Endodermal cell (in vitro differentiated cells): ENCODE data around the gene PRDM16. TPM values are rescaled to one million over a fixed set of nuclear protein-coding genes. Genes with fewer than 3 reads are reported as not detected.
A peak's percentile ranks its signal among the peaks of the same experiment; 100 is the strongest.

ENCODE experiments used
- DNase-seq: peaks from one replicate; pipeline ENCODE4 v3.0.0-alpha.2; 2017
- H3K27ac ChIP-seq: 2 replicates; pipeline ENCODE4 v1.5.1; 2013; ENCODE audit warnings: mild to moderate bottlenecking, low read depth, low read length, moderate library complexity
- H3K27me3 ChIP-seq: 2 replicates; pipeline ENCODE4 v1.6.1; 2013; ENCODE audit warnings: mild to moderate bottlenecking, low read length, moderate library complexity; ENCODE audit not compliant: insufficient read depth, control insufficient read depth, poor library complexity, severe bottlenecking
- H3K36me3 ChIP-seq: 2 replicates; pipeline ENCODE4 v1.7.0; 2013; ENCODE audit warnings: mild to moderate bottlenecking, low read length, moderate library complexity; ENCODE audit not compliant: control insufficient read depth, insufficient read depth
- H3K4me1 ChIP-seq: one replicate; pipeline ENCODE4 v1.7.0; 2013; ENCODE audit warnings: low read length; ENCODE audit not compliant: control insufficient read depth, insufficient read depth
- H3K4me3 ChIP-seq: 2 replicates; pipeline ENCODE4 v1.5.1; 2013; ENCODE audit warnings: mild to moderate bottlenecking, low read length, moderate library complexity
- H3K9ac ChIP-seq: 2 replicates; pipeline ENCODE4 v1.6.1; 2013; ENCODE audit warnings: mild to moderate bottlenecking, low read length, moderate library complexity; ENCODE audit not compliant: poor library complexity, severe bottlenecking; ENCODE audit errors: extremely low read depth
- H3K9me3 ChIP-seq: 2 replicates; pipeline ENCODE4 v1.6.1; 2013; ENCODE audit warnings: mild to moderate bottlenecking, low read length, moderate library complexity; ENCODE audit not compliant: control insufficient read depth
- H3K27ac Mint-ChIP-seq: 2 replicates; pipeline ENCODE4 v1.8.0; 2020; ENCODE audit warnings: mixed read lengths
- H3K27me3 Mint-ChIP-seq: 2 replicates; pipeline ENCODE4 v1.8.0; 2021; ENCODE audit warnings: mild to moderate bottlenecking, mixed read lengths; ENCODE audit not compliant: insufficient read depth
- H3K36me3 Mint-ChIP-seq: 2 replicates; pipeline ENCODE4 v1.8.0; 2020; ENCODE audit warnings: low read depth, mixed read lengths
- H3K4me1 Mint-ChIP-seq: 2 replicates; pipeline ENCODE4 v1.8.0; 2020; ENCODE audit warnings: mixed read lengths
- H3K4me3 Mint-ChIP-seq: 2 replicates; pipeline ENCODE4 v1.8.0; 2020; ENCODE audit warnings: mild to moderate bottlenecking, moderate library complexity, mixed read lengths
- H3K9me3 Mint-ChIP-seq: 2 replicates; pipeline ENCODE4 v1.8.0; 2020; ENCODE audit warnings: mild to moderate bottlenecking, mixed read lengths
- WGBS, 2 experiments: methylation state at CpG; one replicate each; pipeline versions ENCODE4 v1.1.5 to v1.1.7; 2013; ENCODE audit warnings: missing lambda C conversion rate in 2 of 2, mixed read lengths in 1 of 2; ENCODE audit not compliant: insufficient coverage in 1 of 2, insufficient read length in 1 of 2; 5-methylcytosine and 5-hydroxymethylcytosine counted together
- total RNA-seq, 2 donors: library from RNA; stranded (reverse); fragmentation: NEBNext Ultra II Directional in 1 of 2; extraction: Animal tissue kit (Norgen Biotek cat#: 25700) in 1 of 2; gene quantifications; 2 replicates in 1 of 2; 3 replicates in 1 of 2; pipeline ENCODE4 v1.2.1, GENCODE V29; 2021
- TF ChIP-seq, protein P1 (sequence below): fragments of 200-600 bp; sonication (generic); conservative IDR thresholded peaks from 2 replicates; pipeline ENCODE4 v1.5.0; 2021; ENCODE audit warnings: antibody characterized with exemption, mild to moderate bottlenecking

Gene PRDM16
- total RNA-seq, 2 donors from 2014 or later: 2.1 to 4.0 TPM

GRCh38 chr1:3129133-3129490, 60.1 kb downstream of the PRDM16 start:
- TF ChIP-seq, protein P1, sequence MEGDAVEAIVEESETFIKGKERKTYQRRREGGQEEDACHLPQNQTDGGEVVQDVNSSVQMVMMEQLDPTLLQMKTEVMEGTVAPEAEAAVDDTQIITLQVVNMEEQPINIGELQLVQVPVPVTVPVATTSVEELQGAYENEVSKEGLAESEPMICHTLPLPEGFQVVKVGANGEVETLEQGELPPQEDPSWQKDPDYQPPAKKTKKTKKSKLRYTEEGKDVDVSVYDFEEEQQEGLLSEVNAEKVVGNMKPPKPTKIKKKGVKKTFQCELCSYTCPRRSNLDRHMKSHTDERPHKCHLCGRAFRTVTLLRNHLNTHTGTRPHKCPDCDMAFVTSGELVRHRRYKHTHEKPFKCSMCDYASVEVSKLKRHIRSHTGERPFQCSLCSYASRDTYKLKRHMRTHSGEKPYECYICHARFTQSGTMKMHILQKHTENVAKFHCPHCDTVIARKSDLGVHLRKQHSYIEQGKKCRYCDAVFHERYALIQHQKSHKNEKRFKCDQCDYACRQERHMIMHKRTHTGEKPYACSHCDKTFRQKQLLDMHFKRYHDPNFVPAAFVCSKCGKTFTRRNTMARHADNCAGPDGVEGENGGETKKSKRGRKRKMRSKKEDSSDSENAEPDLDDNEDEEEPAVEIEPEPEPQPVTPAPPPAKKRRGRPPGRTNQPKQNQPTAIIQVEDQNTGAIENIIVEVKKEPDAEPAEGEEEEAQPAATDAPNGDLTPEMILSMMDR: no peak

GRCh38 chr1:3130268-3130667, 61.3 kb downstream of the PRDM16 start:
- Mint-ChIP-seq H3K27ac (no peak overlapping the region), H3K4me3 (no peak overlapping the region), H3K9me3 (no peaks in the 10 kb centered on the region), H3K36me3 (no peaks in the 10 kb centered on the region), H3K4me1 (peaks cover 19% of the 10 kb centered on the region), H3K27me3 (peaks cover 11% of the 10 kb centered on the region)
- Histone ChIP-seq H3K4me3 (no peak overlapping the region), H3K36me3 (no peaks in the 10 kb centered on the region), H3K4me1 (peaks cover 20% of the 10 kb centered on the region), H3K27me3 (no peaks in the 10 kb centered on the region), H3K9ac (no peak overlapping the region), H3K9me3 (no peaks in the 10 kb centered on the region), H3K27ac (no peak overlapping the region)
- no peak for DNase-seq
- WGBS, 2 experiments: 87 to 91% methylated on average over 9 to 13 of the region's 13 CpGs
- TF ChIP-seq, protein P1: peak; percentile 55

More at GRCh38 chr1:3129133-3129490, 60.1 kb downstream of the PRDM16 start:
- H3K36me3 Mint-ChIP-seq: no peaks in the 10 kb centered on the region
- H3K4me3 ChIP-seq: no peak overlapping the region
- WGBS, 2 experiments: 94 to 100% methylated on average over 2 to 8 of the region's 8 CpGs
- no peak overlapping the region for H3K4me3 Mint-ChIP-seq
- no peaks in the 10 kb centered on the region for H3K9me3 Mint-ChIP-seq
- no peak for DNase-seq
- peaks cover 11% of the 10 kb centered on the region for H3K27me3 Mint-ChIP-seq
- no peak overlapping the region for H3K27ac ChIP-seq
- no peak overlapping the region for H3K9ac ChIP-seq
- peaks cover 19% of the 10 kb centered on the region for H3K4me1 Mint-ChIP-seq
- H3K27me3 ChIP-seq: no peaks in the 10 kb centered on the region
- no peaks in the 10 kb centered on the region for H3K36me3 ChIP-seq
- H3K9me3 ChIP-seq: no peaks in the 10 kb centered on the region
- no peak overlapping the region for H3K27ac Mint-ChIP-seq
- H3K4me1 ChIP-seq: peaks cover 17% of the 10 kb centered on the region

DNA sequence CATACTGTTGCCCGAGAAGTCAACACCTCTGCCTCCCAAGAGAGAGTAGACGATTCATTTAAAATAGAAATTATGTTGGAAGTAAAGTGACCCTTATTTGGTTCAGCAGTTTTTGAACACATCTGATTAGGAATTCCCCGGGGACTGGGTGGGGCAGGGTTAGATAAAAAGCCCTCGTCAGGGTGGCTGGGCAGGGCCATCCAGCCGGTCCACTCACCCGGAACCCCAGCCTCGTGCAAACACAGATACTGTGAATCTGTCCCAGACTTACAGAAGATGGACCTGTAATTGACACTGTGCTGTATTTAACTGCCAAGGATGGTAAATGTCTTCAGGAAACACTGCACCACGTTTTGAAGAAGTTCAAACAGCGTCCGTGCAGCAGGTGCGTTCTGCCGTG, 63.7 kb downstream of the PRDM16 start:
- WGBS, 2 experiments: 94 to 95% methylated on average over 10 to 12 of the region's 12 CpGs
- peaks cover 18% of the 10 kb centered on the region for H3K4me1 Mint-ChIP-seq
- Histone ChIP-seq H3K27ac (no peak overlapping the region), H3K4me3 (no peak overlapping the region), H3K36me3 (no peaks in the 10 kb centered on the region), H3K4me1 (peaks cover 23% of the 10 kb centered on the region), H3K9ac (no peak overlapping the region), H3K9me3 (no peaks in the 10 kb centered on the region), H3K27me3 (no peaks in the 10 kb centered on the region)
- no peaks in the 10 kb centered on the region for H3K9me3 Mint-ChIP-seq
- H3K36me3 Mint-ChIP-seq: no peaks in the 10 kb centered on the region
- no peak overlapping the region for H3K27ac Mint-ChIP-seq
- H3K27me3 Mint-ChIP-seq: no peaks in the 10 kb centered on the region
- DNase-seq: no peak
- TF ChIP-seq, protein P1: no peak
- H3K4me3 Mint-ChIP-seq: no peak overlapping the region
